Measurements from ENCODE around the gene ALK.
A peak's percentile ranks its signal among the peaks of the same experiment; 100 is the strongest.

The ALK gene

GRCh38 chr2:29726976-29727375 lies 194.4 kb downstream of the ALK start:
- no peak for TF ChIP-seq GATA2 (IDR thresholded peaks at IDR 0.05; ENCODE audit: low read depth, low read length)
- no peak for TF ChIP-seq GATA3 (IDR thresholded peaks at IDR 0.05; ENCODE audit: low read depth, low read length)

GRCh38 chr2:29725610-29726009 lies 195.8 kb downstream of the ALK start:
- TF ChIP-seq GATA2 (IDR thresholded peaks at IDR 0.05; ENCODE audit: low read depth, low read length): no peak

- TF ChIP-seq GATA3 (IDR thresholded peaks at IDR 0.05; ENCODE audit: low read depth, low read length): no peak
Observed at GRCh38 chr2:29724282-29724681, 197.1 kb downstream of the ALK start.

- no peak for TF ChIP-seq GATA2 (IDR thresholded peaks at IDR 0.05; ENCODE audit: low read depth, low read length)
- no peak for TF ChIP-seq GATA3 (IDR thresholded peaks at IDR 0.05; ENCODE audit: low read depth, low read length)
Observed at GRCh38 chr2:29723255-29724001, 198.0 kb downstream of the ALK start.

- TF ChIP-seq GATA2 (IDR thresholded peaks at IDR 0.05; ENCODE audit: low read depth, low read length): no peak
- TF ChIP-seq GATA3 (IDR thresholded peaks at IDR 0.05; ENCODE audit: low read depth, low read length): no peak
Observed at GRCh38 chr2:29719639-29720038, 201.7 kb downstream of the ALK start.

GRCh38 chr2:29718076-29718686 lies 203.2 kb downstream of the ALK start:
- TF ChIP-seq GATA3 (IDR thresholded peaks at IDR 0.05; ENCODE audit: low read depth, low read length) (no peak), GATA2 (IDR thresholded peaks at IDR 0.05; ENCODE audit: low read depth, low read length) (no peak)

GRCh38 chr2:29715655-29716054 lies 205.7 kb downstream of the ALK start:
- peak; percentile 80; the same call in 1 of the 2 replicates for TF ChIP-seq GATA2 (IDR thresholded peaks at IDR 0.05; ENCODE audit: low read depth, low read length)
- TF ChIP-seq GATA3 (IDR thresholded peaks at IDR 0.05; ENCODE audit: low read depth, low read length): peak; percentile 88

GRCh38 chr2:29714333-29714732 lies 207.1 kb downstream of the ALK start:
- no peak for TF ChIP-seq GATA2 (IDR thresholded peaks at IDR 0.05; ENCODE audit: low read depth, low read length)

- TF ChIP-seq GATA2 (IDR thresholded peaks at IDR 0.05; ENCODE audit: low read depth, low read length) (no peak), GATA3 (IDR thresholded peaks at IDR 0.05; ENCODE audit: low read depth, low read length) (no peak)
Observed at GRCh38 chr2:29706171-29706720, 215.1 kb downstream of the ALK start.

- TF ChIP-seq GATA2 (IDR thresholded peaks at IDR 0.05; ENCODE audit: low read depth, low read length): no peak
- no peak for TF ChIP-seq GATA3 (IDR thresholded peaks at IDR 0.05; ENCODE audit: low read depth, low read length)
Observed at GRCh38 chr2:29705616-29706015, 215.8 kb downstream of the ALK start.

- TF ChIP-seq GATA3 (IDR thresholded peaks at IDR 0.05; ENCODE audit: low read depth, low read length): no peak
- TF ChIP-seq GATA2 (IDR thresholded peaks at IDR 0.05; ENCODE audit: low read depth, low read length): no peak
Observed at GRCh38 chr2:29703336-29703735, 218.1 kb downstream of the ALK start.

- TF ChIP-seq GATA2 (IDR thresholded peaks at IDR 0.05; ENCODE audit: low read depth, low read length) (no peak), GATA3 (IDR thresholded peaks at IDR 0.05; ENCODE audit: low read depth, low read length) (no peak)
Observed at GRCh38 chr2:29702276-29702675, 219.1 kb downstream of the ALK start.

GRCh38 chr2:29700560-29700959 lies 220.8 kb downstream of the ALK start:
- no peak for TF ChIP-seq GATA2 (IDR thresholded peaks at IDR 0.05; ENCODE audit: low read depth, low read length)
- TF ChIP-seq GATA3 (IDR thresholded peaks at IDR 0.05; ENCODE audit: low read depth, low read length): no peak

GRCh38 chr2:29699045-29699444 lies 222.3 kb downstream of the ALK start:
- TF ChIP-seq GATA2 (IDR thresholded peaks at IDR 0.05; ENCODE audit: low read depth, low read length): no peak
- TF ChIP-seq GATA3 (IDR thresholded peaks at IDR 0.05; ENCODE audit: low read depth, low read length): no peak

- TF ChIP-seq GATA2 (IDR thresholded peaks at IDR 0.05; ENCODE audit: low read depth, low read length): no peak
- TF ChIP-seq GATA3 (IDR thresholded peaks at IDR 0.05; ENCODE audit: low read depth, low read length): no peak
Observed at GRCh38 chr2:29698216-29698615, 223.2 kb downstream of the ALK start.
